ENCODE measurements around the gene PSAPL1.

DNA sequence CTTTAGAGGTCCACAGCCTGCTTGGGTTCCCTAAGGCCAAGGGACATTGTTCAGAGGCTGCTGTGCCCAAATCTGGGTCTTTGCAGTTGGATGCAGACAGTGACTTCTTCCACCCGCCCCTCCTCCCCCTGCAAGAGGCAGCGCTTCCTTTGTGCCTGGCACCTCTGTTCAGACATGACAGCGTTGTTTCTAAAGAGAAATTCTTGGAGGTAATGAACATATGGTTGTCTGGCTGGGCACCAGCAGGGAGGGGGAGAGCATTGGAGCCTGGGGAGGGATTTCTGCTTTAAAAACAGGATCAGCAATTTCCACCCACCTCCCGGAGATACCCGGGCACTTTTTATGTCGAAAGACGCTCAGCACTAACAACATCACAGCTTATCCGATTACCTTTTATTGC lies 51.5 kb downstream of the PSAPL1 start:
- TF ChIP-seq GATA2 (IDR thresholded peaks at IDR 0.05; ENCODE audit: low read depth, low read length) (no peak), GATA3 (IDR thresholded peaks at IDR 0.05; ENCODE audit: low read depth, low read length) (no peak)
